Neural progenitor cell (in vitro differentiated cells): ENCODE measurements around the gene LYST. TPM values are rescaled to one million over a fixed set of nuclear protein-coding genes. Genes with fewer than 3 reads are reported as not detected.

Experiments used
- DNase-seq: peaks from one replicate; pipeline ENCODE4 v3.0.0-alpha.2; 2016; ENCODE audit warnings: low spot score
- H2AFZ ChIP-seq: fragments of 200-600 bp; sonication (generic); replicated peaks from 2 replicates; pipeline ENCODE4 v1.6.1; 2016; ENCODE audit warnings: antibody characterized with exemption
- H3F3A ChIP-seq: fragments of 200-600 bp; sonication (generic); 2 replicates; pipeline ENCODE4 v1.6.1; 2016; ENCODE audit warnings: antibody characterized with exemption, low read depth
- H3K27ac ChIP-seq: fragments of 200-600 bp; sonication (generic); 2 replicates; pipeline ENCODE4 v1.5.1; 2016; ENCODE audit warnings: mild to moderate bottlenecking
- H3K27me3 ChIP-seq: fragments of 200-600 bp; sonication (generic); 2 replicates; pipeline ENCODE4 v1.6.1; 2016; ENCODE audit warnings: mild to moderate bottlenecking, moderate library complexity
- H3K36me3 ChIP-seq: fragments of 200-600 bp; sonication (generic); 2 replicates; pipeline ENCODE4 v1.5.1; 2016
- H3K4me1 ChIP-seq: fragments of 200-600 bp; sonication (generic); 2 replicates; pipeline ENCODE4 v1.6.1; 2016; ENCODE audit warnings: mixed run types
- H3K4me2 ChIP-seq: fragments of 200-600 bp; sonication (generic); 2 replicates; pipeline ENCODE4 v1.6.1; 2016
- H3K4me3 ChIP-seq: fragments of 200-600 bp; sonication (generic); 2 replicates; pipeline ENCODE4 v1.5.1; 2016
- H3K79me2 ChIP-seq: fragments of 200-600 bp; sonication (generic); 2 replicates; pipeline ENCODE4 v1.6.1; 2016; ENCODE audit warnings: low read depth
- H3K9ac ChIP-seq: fragments of 200-600 bp; sonication (generic); 2 replicates; pipeline ENCODE4 v1.6.1; 2016
- H3K9me3 ChIP-seq: fragments of 200-600 bp; sonication (generic); 2 replicates; pipeline ENCODE4 v1.5.1; 2016; ENCODE audit warnings: low read depth
- H4K20me1 ChIP-seq: fragments of 200-600 bp; sonication (generic); 2 replicates; pipeline ENCODE4 v1.6.1; 2016; ENCODE audit warnings: low read depth
- H3K27ac Mint-ChIP-seq: 3 replicates; pipeline ENCODE4 v1.8.0; 2021; ENCODE audit warnings: mixed read lengths
- H3K27me3 Mint-ChIP-seq: 2 replicates; pipeline ENCODE4 v1.8.0; 2022; ENCODE audit warnings: low read depth, mild to moderate bottlenecking, inconsistent platforms, moderate library complexity, mixed read lengths; ENCODE audit not compliant: insufficient read depth
- H3K36me3 Mint-ChIP-seq: 3 replicates; pipeline ENCODE4 v1.8.0; 2021; ENCODE audit warnings: mixed read lengths
- H3K4me1 Mint-ChIP-seq: 3 replicates; pipeline ENCODE4 v1.8.0; 2021; ENCODE audit warnings: mixed read lengths
- H3K4me3 Mint-ChIP-seq: 3 replicates; pipeline ENCODE4 v1.8.0; 2021; ENCODE audit warnings: mild to moderate bottlenecking, moderate library complexity, mixed read lengths
- H3K9me3 Mint-ChIP-seq: 3 replicates; pipeline ENCODE4 v1.8.0; 2020; ENCODE audit warnings: mixed read lengths
- EZH2 ChIP-seq: fragments of 200-600 bp; sonication (generic); IDR thresholded peaks from 2 replicates; pipeline ENCODE4 v1.6.1; 2017; ENCODE audit warnings: antibody characterized with exemption, mild to moderate bottlenecking, moderate library complexity
- EZH2phosphoT487 ChIP-seq: fragments of 200-600 bp; sonication (generic); IDR thresholded peaks from 2 replicates; pipeline ENCODE4 v1.6.1; 2017; ENCODE audit warnings: antibody characterized with exemption
- total RNA-seq: library from RNA; depleted of rRNA; stranded (reverse); fragments of >200 nt; gene quantifications from 2 replicates; pipeline ENCODE4 v1.2.3, GENCODE V29; 2015; ENCODE audit warnings: low replicate concordance
- TF ChIP-seq, protein P1 (sequence below): fragments of 200-600 bp; sonication (generic); IDR thresholded peaks from 2 replicates; pipeline ENCODE4 v1.5.1; 2017; ENCODE audit warnings: antibody characterized with exemption, mild to moderate bottlenecking

Gene LYST
- total RNA-seq, 1 donor from 2014 or later: 0.82 TPM

DNA sequence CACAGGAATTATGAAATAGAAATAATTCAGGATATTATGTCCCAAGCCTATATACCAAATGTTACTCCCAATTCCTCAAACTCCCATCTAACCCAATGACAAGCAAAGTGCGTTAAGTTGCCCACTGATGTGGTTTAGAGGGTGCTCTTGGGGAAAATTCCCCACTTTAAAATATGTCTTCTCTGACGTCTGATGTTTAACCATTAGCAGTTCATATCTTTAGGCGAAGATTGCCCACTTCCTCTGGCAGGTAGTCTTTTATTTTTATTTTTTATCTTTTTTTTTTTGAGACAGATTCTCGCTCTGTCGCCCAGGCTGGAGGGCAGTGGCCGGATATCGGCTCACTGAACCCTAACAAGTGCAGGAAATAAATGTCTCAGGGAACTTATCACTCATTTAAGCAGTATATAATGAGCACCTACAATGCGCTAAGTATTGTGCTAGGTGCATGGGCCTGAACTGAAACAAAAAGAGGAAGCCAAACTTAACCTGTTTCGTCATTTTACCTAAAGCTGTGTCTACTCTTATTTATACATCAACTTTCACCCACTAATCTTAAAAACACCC, 1.3 kb upstream of the LYST start:
- Histone ChIP-seq H3K4me1 (peaks cover 11% of the 10 kb centered on the region), H4K20me1 (no peaks in the 10 kb centered on the region), H2AFZ (peak overlapping the region; percentile 83), H3K79me2 (no peaks in the 10 kb centered on the region), H3K27ac (no peak overlapping the region), H3K36me3 (no peaks in the 10 kb centered on the region), H3K27me3 (peaks cover 37% of the 10 kb centered on the region), H3K4me2 (peak overlapping the region; percentile 73), H3K9ac (no peak overlapping the region), H3K4me3 (peak overlapping the region; percentile 69), H3K9me3 (no peaks in the 10 kb centered on the region), H3F3A (peaks cover 17% of the 10 kb centered on the region)
- H3K4me3 Mint-ChIP-seq: peak overlapping the region; percentile 93
- peaks cover 20% of the 10 kb centered on the region for H3K27me3 Mint-ChIP-seq
- H3K4me1 Mint-ChIP-seq: peaks cover 14% of the 10 kb centered on the region
- TF ChIP-seq EZH2: no peak
- TF ChIP-seq EZH2phosphoT487: no peak
- TF ChIP-seq, protein P1, sequence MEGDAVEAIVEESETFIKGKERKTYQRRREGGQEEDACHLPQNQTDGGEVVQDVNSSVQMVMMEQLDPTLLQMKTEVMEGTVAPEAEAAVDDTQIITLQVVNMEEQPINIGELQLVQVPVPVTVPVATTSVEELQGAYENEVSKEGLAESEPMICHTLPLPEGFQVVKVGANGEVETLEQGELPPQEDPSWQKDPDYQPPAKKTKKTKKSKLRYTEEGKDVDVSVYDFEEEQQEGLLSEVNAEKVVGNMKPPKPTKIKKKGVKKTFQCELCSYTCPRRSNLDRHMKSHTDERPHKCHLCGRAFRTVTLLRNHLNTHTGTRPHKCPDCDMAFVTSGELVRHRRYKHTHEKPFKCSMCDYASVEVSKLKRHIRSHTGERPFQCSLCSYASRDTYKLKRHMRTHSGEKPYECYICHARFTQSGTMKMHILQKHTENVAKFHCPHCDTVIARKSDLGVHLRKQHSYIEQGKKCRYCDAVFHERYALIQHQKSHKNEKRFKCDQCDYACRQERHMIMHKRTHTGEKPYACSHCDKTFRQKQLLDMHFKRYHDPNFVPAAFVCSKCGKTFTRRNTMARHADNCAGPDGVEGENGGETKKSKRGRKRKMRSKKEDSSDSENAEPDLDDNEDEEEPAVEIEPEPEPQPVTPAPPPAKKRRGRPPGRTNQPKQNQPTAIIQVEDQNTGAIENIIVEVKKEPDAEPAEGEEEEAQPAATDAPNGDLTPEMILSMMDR: no peak
- no peaks in the 10 kb centered on the region for H3K9me3 Mint-ChIP-seq
- H3K27ac Mint-ChIP-seq: peak overlapping the region; percentile 18
- no peak for DNase-seq
- H3K36me3 Mint-ChIP-seq: no peaks in the 10 kb centered on the region

DNA sequence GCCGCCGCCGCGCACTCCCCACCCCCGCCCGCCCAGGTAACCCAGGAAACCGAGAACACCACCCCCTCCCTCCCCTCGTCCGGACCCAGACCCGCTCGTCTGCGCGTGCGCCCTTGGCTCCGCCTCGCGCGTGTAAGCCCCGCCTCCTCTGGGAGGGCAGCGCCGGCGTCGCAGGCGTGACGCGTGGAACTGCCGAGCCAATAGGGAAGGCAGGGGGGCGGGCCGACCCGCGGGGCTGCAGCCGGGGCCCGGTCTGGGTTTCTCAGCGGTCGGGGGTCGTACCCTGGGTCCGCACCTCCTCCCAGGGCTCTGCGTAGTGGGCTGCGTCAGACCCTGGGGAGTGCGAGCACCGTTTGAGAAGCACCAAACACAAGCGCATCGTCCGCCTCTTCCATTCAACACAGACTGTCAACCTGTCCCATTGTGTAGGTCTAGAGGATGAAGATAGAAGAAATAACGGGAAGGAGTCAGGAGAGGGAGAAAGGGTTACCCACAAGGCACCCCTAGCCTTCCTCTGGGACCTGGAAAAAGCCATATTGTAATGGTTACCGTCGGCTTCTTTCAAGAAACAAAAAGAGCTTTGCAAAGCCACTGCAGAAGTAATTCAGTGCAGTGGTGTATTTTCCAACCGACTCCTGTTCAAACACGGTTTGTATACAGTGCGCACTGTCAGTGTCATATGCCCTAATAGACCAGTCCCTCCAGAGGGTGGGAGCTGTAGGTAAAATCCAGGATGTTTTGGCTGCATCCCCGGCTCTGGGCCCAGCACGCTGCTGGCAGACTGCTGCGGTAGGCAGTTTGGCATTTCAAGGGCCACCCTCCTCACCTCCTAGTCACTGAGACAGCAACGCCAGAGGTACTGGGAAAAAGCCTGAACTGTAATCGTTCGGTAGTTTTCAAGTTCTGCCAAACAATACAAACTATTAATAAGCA, 473 bp upstream of the LYST start:
- H3K4me3 ChIP-seq: peak overlapping the region; percentile 69
- Mint-ChIP-seq H3K4me3 (peak overlapping the region; percentile 93), H3K27me3 (peaks cover 17% of the 10 kb centered on the region), H3K9me3 (no peaks in the 10 kb centered on the region), H3K4me1 (peaks cover 14% of the 10 kb centered on the region), H3K36me3 (no peaks in the 10 kb centered on the region), H3K27ac (peak overlapping the region; percentile 93)
- peaks cover 11% of the 10 kb centered on the region for H3K4me1 ChIP-seq
- no peaks in the 10 kb centered on the region for H4K20me1 ChIP-seq
- no peaks in the 10 kb centered on the region for H3K36me3 ChIP-seq
- peaks cover 40% of the 10 kb centered on the region for H3K27me3 ChIP-seq
- peak; percentile 98 for DNase-seq
- H3K4me2 ChIP-seq: peak overlapping the region; percentile 99
- peak overlapping the region; percentile 15 for H3K27ac ChIP-seq
- peak overlapping the region; percentile 83 for H2AFZ ChIP-seq
- H3K9ac ChIP-seq: peak overlapping the region; percentile 7
- TF ChIP-seq EZH2phosphoT487 (no peak), EZH2 (no peak)
- TF ChIP-seq, protein P1: no peak
- peaks cover 17% of the 10 kb centered on the region for H3F3A ChIP-seq
- H3K79me2 ChIP-seq: no peaks in the 10 kb centered on the region
- no peaks in the 10 kb centered on the region for H3K9me3 ChIP-seq

DNA sequence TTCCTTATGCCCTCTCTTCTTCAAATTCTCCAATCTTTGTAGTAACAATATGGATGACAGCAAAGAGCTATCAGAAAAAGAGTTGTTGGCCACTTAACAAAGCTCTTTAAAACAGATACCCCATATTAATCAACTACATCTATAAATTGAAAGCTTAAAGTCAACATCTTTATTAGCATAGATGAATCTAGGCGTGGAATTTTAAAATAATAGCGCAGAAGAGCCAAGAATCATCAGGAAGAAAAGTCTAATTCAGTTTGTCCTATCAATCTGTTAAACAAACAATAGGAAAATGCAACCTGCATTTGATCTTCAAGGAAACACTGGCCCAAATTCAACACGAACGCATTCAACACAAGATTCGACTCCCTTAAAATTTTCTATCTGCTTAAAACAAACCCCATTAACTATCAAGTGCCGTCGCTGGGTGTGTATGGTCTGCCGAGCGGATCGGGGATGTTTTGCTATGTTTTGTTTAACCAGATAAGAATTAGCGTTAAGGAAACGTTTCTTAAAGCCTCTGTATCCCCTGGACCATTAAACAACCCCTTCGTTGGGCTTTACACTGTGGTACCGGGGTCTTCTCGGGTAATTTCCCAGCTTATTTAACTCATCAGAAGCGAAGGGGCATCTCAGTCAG, 1.0 kb downstream of the LYST start:
- no peaks in the 10 kb centered on the region for H3K36me3 ChIP-seq
- peaks cover 17% of the 10 kb centered on the region for H3K27me3 Mint-ChIP-seq
- peak overlapping the region; percentile 99 for H3K4me2 ChIP-seq
- H3K9ac ChIP-seq: no peak overlapping the region
- no peak for DNase-seq
- H2AFZ ChIP-seq: peak overlapping the region; percentile 96
- peak overlapping the region; percentile 69 for H3K4me3 ChIP-seq
- peaks cover 11% of the 10 kb centered on the region for H3K4me1 ChIP-seq
- peaks cover 14% of the 10 kb centered on the region for H3K4me1 Mint-ChIP-seq
- no peaks in the 10 kb centered on the region for H3K79me2 ChIP-seq
- peaks cover 17% of the 10 kb centered on the region for H3F3A ChIP-seq
- H3K27me3 ChIP-seq: peaks cover 39% of the 10 kb centered on the region
- no peaks in the 10 kb centered on the region for H4K20me1 ChIP-seq
- no peaks in the 10 kb centered on the region for H3K9me3 ChIP-seq
- TF ChIP-seq, protein P1: no peak
- TF ChIP-seq EZH2 (peak; percentile 48), EZH2phosphoT487 (no peak)
- H3K36me3 Mint-ChIP-seq: no peaks in the 10 kb centered on the region
- H3K27ac Mint-ChIP-seq: no peak overlapping the region
- H3K4me3 Mint-ChIP-seq: peak overlapping the region; percentile 94
- no peaks in the 10 kb centered on the region for H3K9me3 Mint-ChIP-seq
- H3K27ac ChIP-seq: no peak overlapping the region
